Choroid plexus epithelial cell (primary cell): ENCODE results near the gene USP2.

Experiments used
- DNase-seq: peaks from one replicate; pipeline ENCODE4 v3.0.0-alpha.2; 2010; ENCODE audit warnings: low read depth
- H3K4me3 ChIP-seq: 2 replicates; pipeline ENCODE4 v1.5.1; 2011; ENCODE audit warnings: low read depth, mild to moderate bottlenecking, control low read depth, low read length, moderate library complexity
- TF ChIP-seq, protein P1 (sequence below): conservative IDR thresholded peaks from 2 replicates; pipeline ENCODE4 v1.5.1; 2011; ENCODE audit warnings: low read depth, mild to moderate bottlenecking, control low read depth, inconsistent platforms, low read length, moderate library complexity

The USP2 gene

DNA sequence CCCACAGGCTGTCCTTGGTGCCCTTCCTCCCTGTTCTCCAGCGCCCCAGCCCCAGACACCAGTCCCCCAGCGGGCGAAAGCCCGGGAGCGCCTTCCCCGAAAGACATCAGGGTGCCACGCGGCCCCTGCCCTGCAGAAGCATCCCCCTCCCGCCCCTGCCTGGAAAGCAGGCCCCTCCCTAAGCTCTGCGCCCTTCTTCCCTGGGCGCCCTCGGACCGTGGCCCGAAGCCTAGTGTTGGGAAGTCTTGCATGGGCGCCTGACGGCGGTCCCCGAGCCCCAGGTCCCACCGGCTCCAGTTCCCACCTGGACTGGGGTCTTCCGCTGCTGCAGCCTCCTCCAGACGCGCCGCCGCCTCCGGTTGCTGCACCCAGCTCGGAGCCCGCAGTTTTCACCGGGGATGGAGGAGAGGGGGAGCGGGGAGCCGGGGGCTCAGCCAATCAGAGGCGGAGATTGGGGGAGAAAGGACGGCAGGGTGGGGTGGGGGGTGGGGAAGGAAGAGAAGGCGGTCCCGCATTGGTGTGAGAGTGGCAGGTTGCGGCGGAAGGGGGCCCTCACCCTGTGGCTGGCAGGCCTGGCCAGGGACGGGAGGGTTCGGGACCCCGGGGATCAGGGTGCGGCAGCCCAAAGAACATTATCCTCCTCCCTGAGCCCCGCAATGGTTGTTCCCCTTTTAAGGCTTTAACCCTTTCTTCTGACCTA lies 41.5 kb upstream of the USP2 start, which contains the start of gene THY1:
Gene THY1 (minus strand): TSS at position 364 of the 700 bp plus-strand sequence. CDS start 2,267 bp downstream, outside the sequence.
- H3K4me3 ChIP-seq, result no peak within 1 kb of the TSS
- TF ChIP-seq, protein P1, sequence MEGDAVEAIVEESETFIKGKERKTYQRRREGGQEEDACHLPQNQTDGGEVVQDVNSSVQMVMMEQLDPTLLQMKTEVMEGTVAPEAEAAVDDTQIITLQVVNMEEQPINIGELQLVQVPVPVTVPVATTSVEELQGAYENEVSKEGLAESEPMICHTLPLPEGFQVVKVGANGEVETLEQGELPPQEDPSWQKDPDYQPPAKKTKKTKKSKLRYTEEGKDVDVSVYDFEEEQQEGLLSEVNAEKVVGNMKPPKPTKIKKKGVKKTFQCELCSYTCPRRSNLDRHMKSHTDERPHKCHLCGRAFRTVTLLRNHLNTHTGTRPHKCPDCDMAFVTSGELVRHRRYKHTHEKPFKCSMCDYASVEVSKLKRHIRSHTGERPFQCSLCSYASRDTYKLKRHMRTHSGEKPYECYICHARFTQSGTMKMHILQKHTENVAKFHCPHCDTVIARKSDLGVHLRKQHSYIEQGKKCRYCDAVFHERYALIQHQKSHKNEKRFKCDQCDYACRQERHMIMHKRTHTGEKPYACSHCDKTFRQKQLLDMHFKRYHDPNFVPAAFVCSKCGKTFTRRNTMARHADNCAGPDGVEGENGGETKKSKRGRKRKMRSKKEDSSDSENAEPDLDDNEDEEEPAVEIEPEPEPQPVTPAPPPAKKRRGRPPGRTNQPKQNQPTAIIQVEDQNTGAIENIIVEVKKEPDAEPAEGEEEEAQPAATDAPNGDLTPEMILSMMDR, result no peak
- DNase-seq, result no peak

DNA sequence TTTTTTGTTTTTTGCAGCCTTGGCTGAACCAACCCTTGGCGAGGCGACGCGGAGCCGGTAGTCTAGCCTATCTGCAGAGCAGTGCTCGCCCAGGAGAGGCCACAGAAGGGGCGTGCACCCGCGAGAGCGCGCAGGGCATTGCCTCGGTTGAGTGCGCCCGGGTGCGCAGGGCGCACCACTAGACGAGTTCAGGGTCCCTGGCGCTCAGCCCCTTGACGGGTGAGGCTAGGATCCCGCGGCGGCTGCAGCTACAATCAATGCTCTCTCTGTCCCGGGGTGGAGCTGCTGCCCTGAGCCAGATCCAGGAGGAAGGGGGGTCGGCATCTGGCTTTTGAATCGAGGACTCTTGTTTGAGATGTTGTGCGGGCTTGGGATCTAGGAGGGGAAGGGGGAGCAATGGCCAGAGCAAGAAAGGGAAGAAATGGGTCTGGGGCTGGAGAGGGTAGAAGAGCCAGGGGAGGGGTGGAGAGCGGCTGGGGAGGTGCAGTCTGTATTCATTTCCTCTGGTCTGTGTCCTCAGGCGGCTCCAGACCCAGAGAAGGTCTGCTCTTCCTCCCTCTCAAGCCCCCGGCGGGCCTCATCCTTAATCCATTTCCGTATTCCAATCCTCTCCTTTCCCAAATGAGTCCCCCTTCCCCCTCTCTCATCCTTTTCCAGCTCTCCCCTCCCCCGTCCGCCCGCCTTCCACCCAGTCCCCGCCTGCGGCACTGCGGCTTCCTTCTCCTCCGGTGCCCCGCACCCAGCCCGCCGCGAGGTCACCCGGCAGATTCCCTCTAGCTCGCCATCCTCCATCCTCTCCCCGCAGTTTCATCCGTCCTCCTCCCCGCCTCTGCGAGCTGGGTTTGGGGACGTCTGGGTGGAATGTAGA lies 40.7 kb upstream of the USP2 start:
- TF ChIP-seq, protein P1, result no peak
- DNase-seq, result no peak
- H3K4me3 ChIP-seq, result no peak overlapping the region

DNA sequence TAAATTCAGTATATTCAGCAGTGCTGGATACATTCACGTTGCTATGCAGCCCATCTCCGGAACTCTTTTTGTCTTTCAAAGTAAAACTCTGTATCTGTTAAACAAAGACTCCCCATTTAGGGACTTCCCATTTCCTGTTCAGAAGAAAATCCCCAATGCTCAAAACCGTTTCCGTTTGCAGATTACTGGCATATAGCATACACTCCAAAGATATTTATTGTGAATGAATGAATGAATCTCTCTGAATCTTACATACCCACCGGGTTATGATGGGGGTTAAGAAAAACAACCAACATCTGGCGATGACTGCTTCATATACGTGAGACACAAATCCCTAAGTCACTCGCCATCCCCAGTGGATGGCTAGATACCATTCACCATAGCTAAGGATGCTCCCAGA lies 39.9 kb upstream of the USP2 start:
- H3K4me3 ChIP-seq, result no peak overlapping the region
- TF ChIP-seq, protein P1, result no peak
- no peak for DNase-seq

DNA sequence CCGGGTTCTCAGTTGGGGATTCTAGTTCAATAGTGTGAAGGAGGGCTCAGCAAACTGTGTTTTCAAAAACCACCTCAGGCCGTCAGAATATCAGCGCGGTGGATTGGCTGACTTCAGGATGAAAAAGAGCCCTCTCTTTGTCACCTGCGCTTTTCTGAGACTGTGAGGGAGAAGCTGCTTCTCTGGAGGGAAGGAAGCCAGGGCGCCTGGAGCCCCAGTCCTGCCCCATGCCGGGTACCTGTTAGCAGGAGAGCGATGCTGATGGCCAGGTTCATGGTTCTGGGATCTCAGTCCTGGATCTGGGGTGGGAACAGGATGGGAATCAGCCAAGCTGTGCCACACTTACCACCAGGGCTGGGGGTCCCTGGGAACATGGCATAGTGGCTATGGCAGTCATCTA lies 39.1 kb upstream of the USP2 start:
- DNase-seq, result no peak
- H3K4me3 ChIP-seq, result no peak overlapping the region
- TF ChIP-seq, protein P1, result no peak

DNA sequence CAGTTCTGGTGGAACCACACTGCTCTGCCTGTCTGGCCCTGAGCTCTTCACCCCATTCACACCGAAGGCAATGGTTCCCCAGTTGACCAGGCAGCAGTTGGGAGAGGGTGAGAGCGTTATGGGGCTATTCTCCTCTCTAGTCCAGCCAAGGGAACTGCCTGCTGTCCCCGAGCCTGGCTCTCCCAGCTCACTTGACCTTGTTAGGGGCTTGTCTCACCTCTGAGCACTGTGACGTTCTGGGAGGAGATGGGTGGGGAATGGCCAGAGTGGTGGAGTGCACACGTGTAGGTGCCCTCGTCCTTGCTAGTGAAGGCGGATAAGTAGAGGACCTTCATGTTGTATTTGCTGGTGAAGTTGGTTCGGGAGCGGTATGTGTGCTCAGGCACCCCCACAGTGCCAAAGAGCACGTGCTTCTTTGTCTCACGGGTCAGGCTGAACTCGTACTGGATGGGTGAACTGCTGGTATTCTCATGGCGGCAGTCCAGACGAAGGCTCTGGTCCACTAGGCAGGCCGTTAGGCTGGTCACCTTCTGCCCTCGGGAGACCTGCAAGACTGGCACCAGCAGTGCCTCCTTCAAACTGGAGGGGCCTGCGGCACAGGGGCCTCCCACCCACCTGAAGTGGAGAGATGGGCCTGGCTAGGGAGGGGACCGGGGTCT lies 38.5 kb upstream of the USP2 start:
- DNase-seq, result no peak
- TF ChIP-seq, protein P1, result no peak
- H3K4me3 ChIP-seq, result no peak overlapping the region

DNA sequence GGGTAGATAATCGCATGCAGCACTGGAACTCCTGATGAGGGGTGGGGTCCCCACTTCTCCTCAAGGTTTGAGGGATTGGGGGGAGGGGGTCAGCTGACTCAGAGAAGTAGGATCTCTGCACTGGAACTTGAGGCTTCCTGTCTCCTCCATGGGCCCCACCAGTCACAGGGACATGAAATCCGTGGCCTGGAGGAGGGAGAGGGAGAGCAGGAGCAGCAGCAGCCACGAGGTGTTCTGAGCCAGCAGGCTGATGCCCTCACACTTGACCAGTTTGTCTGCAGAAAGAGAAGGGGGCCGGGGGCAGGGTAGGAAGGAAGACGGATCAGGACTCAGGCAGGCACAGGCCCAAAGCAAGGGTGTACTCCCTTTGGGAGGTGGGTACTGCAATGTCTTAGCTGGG lies 37.8 kb upstream of the USP2 start:
- no peak overlapping the region for H3K4me3 ChIP-seq
- TF ChIP-seq, protein P1, result no peak
- DNase-seq, result no peak
